Stimulated activated CD8-positive, alpha-beta memory T cell treated with anti-CD3 and anti-CD28 coated beads, Interleukin-2, amount 100 ng/mL, for 1 hour (primary cell): ENCODE data around the gene COL11A2.

Source experiments
- DNase-seq, 2 donors: peaks; one replicate each; pipeline ENCODE4 v3.0.0-alpha.2; 2020; ENCODE audit warnings: low read depth in 2 of 2

The COL11A2 gene

GRCh38 chr6:33171880-33172687 is 20.2 kb downstream of the COL11A2 start:
- no peak for DNase-seq

- no peak for DNase-seq
Measured at GRCh38 chr6:33171016-33171879, 21.0 kb downstream of the COL11A2 start.

- DNase-seq: no peak
Measured at GRCh38 chr6:33170176-33171015, 21.9 kb downstream of the COL11A2 start.

GRCh38 chr6:33169291-33170175 is 22.7 kb downstream of the COL11A2 start:
- no peak for DNase-seq

GRCh38 chr6:33168639-33169038 is 23.6 kb downstream of the COL11A2 start:
- no peak for DNase-seq

- DNase-seq: no peak
Measured at GRCh38 chr6:33168284-33168601, 24.0 kb downstream of the COL11A2 start.

GRCh38 chr6:33167374-33168283 is 24.6 kb downstream of the COL11A2 start:
- no peak for DNase-seq

GRCh38 chr6:33166811-33167210 is 25.5 kb downstream of the COL11A2 start:
- no peak for DNase-seq

GRCh38 chr6:33166363-33166762 is 25.9 kb downstream of the COL11A2 start:
- no peak for DNase-seq

- no peak for DNase-seq
Measured at GRCh38 chr6:33165581-33166258, 26.5 kb downstream of the COL11A2 start.

GRCh38 chr6:33164665-33165373 is 27.4 kb downstream of the COL11A2 start:
- no peak for DNase-seq

- no peak for DNase-seq
Measured at GRCh38 chr6:33164176-33164575, 28.1 kb downstream of the COL11A2 start.

GRCh38 chr6:33163540-33163939 is 28.7 kb downstream of the COL11A2 start:
- DNase-seq: no peak

GRCh38 chr6:33161354-33162331 is 30.6 kb downstream of the COL11A2 start:
- DNase-seq: peak; percentile 74 to 81

- no peak for DNase-seq
Measured at GRCh38 chr6:33160728-33161344, 31.4 kb downstream of the COL11A2 start.

- no peak for DNase-seq
Measured at GRCh38 chr6:33160096-33160495, 32.2 kb downstream of the COL11A2 start.

- no peak for DNase-seq
Measured at GRCh38 chr6:33156964-33157363, 35.3 kb downstream of the COL11A2 start.
